CD4-positive, alpha-beta T cell (primary cell): Measurements from ENCODE around the gene TSSC4. TPM values are rescaled to one million over a fixed set of nuclear protein-coding genes. Genes with fewer than 3 reads are reported as not detected.

Experiments
- ATAC-seq: fragments of 200-7000 bp; cut with Tn5 transposase; one replicate; pipeline ENCODE4 v1.10.0; 2022; ENCODE audit warnings: mild to moderate bottlenecking; ENCODE audit not compliant: poor library complexity
- CTCF ChIA-PET: fragments of 350-600 bp; sonication (Branson Sonifier 250); formaldehyde crosslinking; loops from one replicate; lab custom pipeline; 2021; ENCODE audit warnings: antibody characterized with exemption, inconsistent platforms; lab: Charles Lee
- POLR2A ChIA-PET: fragments of 350-600 bp; sonication (Branson Sonifier 250); formaldehyde crosslinking; loops from one replicate; lab custom pipeline; 2021; ENCODE audit warnings: antibody characterized with exemption, inconsistent platforms; lab: Charles Lee
- DNase-seq, 14 experiments: peaks; one replicate each; pipeline ENCODE4 v3.0.0-alpha.2; 2013 to 2020; ENCODE audit warnings: mixed read lengths in 2 of 14
- H3K27ac ChIP-seq, 2 donors: one replicate each; pipeline versions ENCODE4 v1.5.1 to v1.7.0; 2013; ENCODE audit warnings: low read length in 2 of 2, low read depth in 1 of 2, mild to moderate bottlenecking in 1 of 2
- H3K27me3 ChIP-seq, 2 experiments: 1 replicate in 1 of 2; 2 replicates in 1 of 2; pipeline versions ENCODE4 v1.6.1 to v1.7.0; 2013; ENCODE audit warnings: low read length in 2 of 2, control low read depth in 1 of 2, mild to moderate bottlenecking in 1 of 2, moderate library complexity in 1 of 2; ENCODE audit not compliant: insufficient read depth in 2 of 2, control insufficient read depth in 1 of 2
- H3K36me3 ChIP-seq: one replicate; pipeline ENCODE4 v1.6.1; 2013; ENCODE audit warnings: low read length, control low read depth; ENCODE audit not compliant: insufficient read depth
- H3K4me1 ChIP-seq: one replicate; pipeline ENCODE4 v1.6.1; 2013; ENCODE audit warnings: low read length, control low read depth; ENCODE audit not compliant: insufficient read depth
- H3K4me3 ChIP-seq: one replicate; pipeline ENCODE4 v1.5.1; 2013; ENCODE audit warnings: mild to moderate bottlenecking, low read length, moderate library complexity
- H3K9me3 ChIP-seq, 2 experiments: 1 replicate in 1 of 2; 2 replicates in 1 of 2; pipeline versions ENCODE4 v1.6.1 to v1.7.0; 2013; ENCODE audit warnings: low read length in 2 of 2, mild to moderate bottlenecking in 2 of 2, control low read depth in 1 of 2, moderate library complexity in 1 of 2; ENCODE audit not compliant: control insufficient read depth in 1 of 2, insufficient read depth in 1 of 2
- H3K27ac Mint-ChIP-seq: one replicate; pipeline ENCODE4 v1.8.0; 2020; ENCODE audit warnings: mixed read lengths
- H3K27me3 Mint-ChIP-seq: one replicate; pipeline ENCODE4 v1.8.0; 2021; ENCODE audit warnings: mixed read lengths
- H3K36me3 Mint-ChIP-seq: one replicate; pipeline ENCODE4 v1.8.0; 2021; ENCODE audit warnings: low read depth, mixed read lengths
- H3K4me1 Mint-ChIP-seq: one replicate; pipeline ENCODE4 v1.8.0; 2021; ENCODE audit warnings: low read depth, mixed read lengths
- H3K4me3 Mint-ChIP-seq: one replicate; pipeline ENCODE4 v1.8.0; 2020; ENCODE audit warnings: mild to moderate bottlenecking, mixed read lengths
- H3K9me3 Mint-ChIP-seq: one replicate; pipeline ENCODE4 v1.8.0; 2020; ENCODE audit warnings: mixed read lengths
- intact Hi-C, 2 experiments: fragments of 100-400 bp; cut with DNase I in 1 of 2; cut with micrococcal nuclease in 1 of 2; formaldehyde crosslinking; loops; one replicate each; pipeline versions ENCODE4 v1.15.1 to v1.9.0; 2023 to 2025; cut with DNase I, micrococcal nuclease
- total RNA-seq, 174 experiments: library from RNA in 2 of 174; stranded (reverse) in 2 of 174; gene quantifications; one replicate each; pipeline ENCODE4 v1.2.3 and lab custom pipeline; 2021 to 2026
- TF ChIP-seq, protein P1 (sequence below): fragments of 200-600 bp; IDR thresholded peaks from one replicate; pipeline ENCODE4 v1.8.0; 2022; ENCODE audit warnings: antibody characterized with exemption, mild to moderate bottlenecking

TSSC4 gene
- total RNA-seq, 2 experiments from 2014 or later, result 47.5 to 50.0 TPM

DNA sequence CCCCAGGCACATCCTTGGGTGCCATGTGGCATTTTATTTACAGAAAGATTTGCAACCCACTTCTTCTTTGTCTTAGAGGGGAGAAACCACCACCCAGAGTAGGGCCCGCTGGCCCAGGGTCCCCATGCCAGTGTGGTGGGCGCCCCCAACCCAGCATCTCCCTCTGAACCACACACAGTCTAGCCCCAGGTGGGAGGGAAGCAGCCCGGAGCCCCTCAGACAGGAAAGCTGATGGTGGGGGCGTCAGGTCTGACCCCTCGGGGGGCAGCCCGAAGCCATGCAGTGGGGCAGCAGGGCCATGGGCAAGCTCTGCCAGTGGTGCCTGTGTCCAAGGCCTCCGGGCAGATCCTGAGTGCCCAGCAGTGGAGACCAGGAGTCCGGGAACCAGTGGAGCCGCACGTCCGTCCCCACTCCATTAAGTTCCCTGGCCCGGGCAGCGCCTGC lies 32.1 kb downstream of the TSSC4 start:
- no peak for ATAC-seq
- Histone ChIP-seq H3K36me3 (no peaks in the 10 kb centered on the region), H3K27ac (no peak overlapping the region), H3K9me3 (no peaks in the 10 kb centered on the region), H3K4me1 (peaks cover 3% of the 10 kb centered on the region), H3K4me3 (no peak overlapping the region), H3K27me3 (no peaks in the 10 kb centered on the region)
- DNase-seq, result no peak
- Mint-ChIP-seq H3K4me1 (no peaks in the 10 kb centered on the region), H3K27ac (no peak overlapping the region), H3K36me3 (no peaks in the 10 kb centered on the region), H3K27me3 (no peaks in the 10 kb centered on the region), H3K4me3 (no peak overlapping the region), H3K9me3 (no peaks in the 10 kb centered on the region)
- ChIA-PET CTCF (no interaction called here), POLR2A (no interaction called here)
- intact Hi-C loops, result no loop called here
- TF ChIP-seq, protein P1, sequence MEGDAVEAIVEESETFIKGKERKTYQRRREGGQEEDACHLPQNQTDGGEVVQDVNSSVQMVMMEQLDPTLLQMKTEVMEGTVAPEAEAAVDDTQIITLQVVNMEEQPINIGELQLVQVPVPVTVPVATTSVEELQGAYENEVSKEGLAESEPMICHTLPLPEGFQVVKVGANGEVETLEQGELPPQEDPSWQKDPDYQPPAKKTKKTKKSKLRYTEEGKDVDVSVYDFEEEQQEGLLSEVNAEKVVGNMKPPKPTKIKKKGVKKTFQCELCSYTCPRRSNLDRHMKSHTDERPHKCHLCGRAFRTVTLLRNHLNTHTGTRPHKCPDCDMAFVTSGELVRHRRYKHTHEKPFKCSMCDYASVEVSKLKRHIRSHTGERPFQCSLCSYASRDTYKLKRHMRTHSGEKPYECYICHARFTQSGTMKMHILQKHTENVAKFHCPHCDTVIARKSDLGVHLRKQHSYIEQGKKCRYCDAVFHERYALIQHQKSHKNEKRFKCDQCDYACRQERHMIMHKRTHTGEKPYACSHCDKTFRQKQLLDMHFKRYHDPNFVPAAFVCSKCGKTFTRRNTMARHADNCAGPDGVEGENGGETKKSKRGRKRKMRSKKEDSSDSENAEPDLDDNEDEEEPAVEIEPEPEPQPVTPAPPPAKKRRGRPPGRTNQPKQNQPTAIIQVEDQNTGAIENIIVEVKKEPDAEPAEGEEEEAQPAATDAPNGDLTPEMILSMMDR, result no peak

DNA sequence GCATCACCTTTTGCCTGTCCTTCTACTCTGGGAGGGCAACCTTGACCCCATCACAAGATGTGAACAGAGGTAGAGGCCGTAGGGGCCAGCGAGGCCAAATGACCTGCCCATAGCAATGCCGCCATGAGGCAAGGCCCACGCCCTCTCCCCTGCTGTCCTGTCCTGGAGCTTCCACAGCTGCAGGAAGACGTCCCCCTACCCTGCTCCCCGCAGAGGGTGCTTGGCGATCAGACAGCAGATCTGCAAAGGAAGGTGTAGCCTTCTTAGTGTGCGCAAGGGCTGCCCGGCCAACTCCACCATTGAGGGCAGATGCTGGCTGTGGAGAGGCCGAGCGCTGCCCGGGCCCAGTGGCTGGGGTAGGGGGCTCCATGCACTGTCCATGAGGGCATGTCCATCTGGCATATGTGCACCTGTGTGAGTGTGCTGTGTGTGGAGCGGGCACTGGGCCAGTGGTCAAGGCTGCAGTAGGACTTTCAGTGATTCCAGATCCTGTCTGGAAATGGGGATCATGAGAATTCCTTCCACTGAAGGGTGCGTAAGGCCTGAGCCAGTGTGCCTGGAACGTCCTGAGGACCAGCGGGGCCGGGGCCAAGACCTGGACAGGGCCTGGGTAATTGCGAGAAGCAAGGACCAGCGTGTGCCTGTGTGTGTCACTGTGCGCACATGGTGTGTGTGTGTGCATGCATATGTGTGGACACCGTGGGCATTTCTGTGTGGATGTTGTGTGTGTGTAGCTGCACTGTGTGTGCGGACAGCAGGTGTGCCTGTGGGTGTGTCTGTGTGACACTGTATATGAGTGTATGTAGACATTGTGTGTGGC lies 32.8 kb downstream of the TSSC4 start:
- no peaks in the 10 kb centered on the region for H3K36me3 ChIP-seq
- Mint-ChIP-seq H3K27ac (no peak overlapping the region), H3K27me3 (no peaks in the 10 kb centered on the region), H3K4me3 (no peak overlapping the region), H3K36me3 (no peaks in the 10 kb centered on the region), H3K9me3 (no peaks in the 10 kb centered on the region), H3K4me1 (no peaks in the 10 kb centered on the region)
- no peaks in the 10 kb centered on the region for H3K4me1 ChIP-seq
- no peak overlapping the region for H3K4me3 ChIP-seq
- intact Hi-C loops, result no loop called here
- ChIA-PET POLR2A (no interaction called here), CTCF (no interaction called here)
- ATAC-seq (no peak), DNase-seq (no peak)
- H3K27ac ChIP-seq, result no peak overlapping the region
- H3K27me3 ChIP-seq, result no peaks in the 10 kb centered on the region
- H3K9me3 ChIP-seq, result no peaks in the 10 kb centered on the region
- TF ChIP-seq, protein P1, result no peak

DNA sequence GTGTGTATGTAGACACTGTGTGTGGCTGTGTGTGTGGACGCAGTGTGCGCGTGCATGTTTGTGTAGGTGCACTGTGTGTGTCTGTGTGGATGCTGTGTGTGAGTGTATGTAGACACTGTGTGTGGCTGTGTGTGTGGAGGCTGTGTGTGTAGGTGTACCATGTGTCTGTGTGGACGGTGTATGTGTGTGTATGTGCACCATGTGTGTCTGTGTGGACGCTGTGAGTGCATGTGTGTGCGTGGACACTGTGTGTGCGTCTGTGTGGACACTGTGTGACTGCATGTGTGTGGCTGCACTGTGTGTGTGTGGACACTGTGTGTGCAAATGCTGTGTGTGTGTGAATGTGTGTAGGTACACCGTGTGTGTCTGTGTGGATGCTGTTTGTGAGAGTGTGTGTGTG lies 33.5 kb downstream of the TSSC4 start:
- Mint-ChIP-seq H3K36me3 (no peaks in the 10 kb centered on the region), H3K4me3 (no peak overlapping the region), H3K4me1 (no peaks in the 10 kb centered on the region), H3K27me3 (no peaks in the 10 kb centered on the region), H3K27ac (no peak overlapping the region), H3K9me3 (no peaks in the 10 kb centered on the region)
- ChIA-PET CTCF (no interaction called here), POLR2A (no interaction called here)
- ATAC-seq, result no peak
- no peak for DNase-seq
- TF ChIP-seq, protein P1, result no peak
- Histone ChIP-seq H3K27ac (no peak overlapping the region), H3K27me3 (no peaks in the 10 kb centered on the region), H3K4me1 (no peaks in the 10 kb centered on the region), H3K9me3 (no peaks in the 10 kb centered on the region), H3K4me3 (no peak overlapping the region), H3K36me3 (no peaks in the 10 kb centered on the region)
- intact Hi-C loops, result no loop called here
